ENCODE data around the gene OR51V1. TPM values are rescaled to one million over a fixed set of nuclear protein-coding genes. Genes with fewer than 3 reads are reported as not detected.

The OR51V1 gene
- total and polyA plus RNA-seq, 10 of the 15 experiments (the other 5 are each of a cell fraction or from before 2014, with no cell fraction given) = not detected

GRCh38 chr11:5151713-5152153 is 48.7 kb downstream of the OR51V1 start:
- Histone ChIP-seq H3K9me3 (replicated peaks; ENCODE audit: control insufficient read depth, insufficient read depth, low read length) (no peaks in the 10 kb centered on the region), H3K4me1 (ENCODE audit: control insufficient read depth, insufficient read depth, low read length) (no peaks in the 10 kb centered on the region), H3K79me2 (ENCODE audit: control insufficient read depth, insufficient read depth, low read length) (no peaks in the 10 kb centered on the region), H3K9ac (ENCODE audit: control insufficient read depth, insufficient read depth, low read length) (no peak overlapping the region), H3K4me3 (no peak overlapping the region), H3K36me3 (ENCODE audit: control insufficient read depth in 2 of 2, insufficient read depth in 2 of 2, low read length in 1 of 2) (no peaks in the 10 kb centered on the region), H3K27ac (ENCODE audit: control insufficient read depth, insufficient read depth) (no peak overlapping the region), H3K27me3 (replicated peaks in 1 of 2; ENCODE audit: control insufficient read depth in 2 of 2, insufficient read depth in 2 of 2, low read length in 1 of 2) (no peaks in the 10 kb centered on the region), H3K4me2 (ENCODE audit: control insufficient read depth, insufficient read depth) (no peak overlapping the region), H2AFZ (ENCODE audit: control insufficient read depth, low read depth, low read length) (no peak overlapping the region), H4K20me1 (ENCODE audit: control insufficient read depth, insufficient read depth) (no peaks in the 10 kb centered on the region)
- DNase-seq (ENCODE audit: low read depth, low spot score) = no peak
- intact Hi-C loops (cut with micrococcal nuclease; ENCODE audit: unreplicated experiment) = no loop called here
- whole genome bisulfite sequencing (ENCODE audit: insufficient coverage, insufficient replicate concordance, low lambda C conversion rate, missing lambda C conversion rate) = 24% methylated on average over 3 of the region's 3 CpGs
- TF ChIP-seq SRF (IDR thresholded peaks at IDR 0.05; ENCODE audit: low read depth in 2 of 2, low read length in 2 of 2) = no peak
- TF ChIP-seq FOXK2 (IDR thresholded peaks at IDR 0.05) = no peak
- TF ChIP-seq POLR2A (IDR thresholded peaks at IDR 0.05; ENCODE audit: low read depth, low read length) = no peak
- TF ChIP-seq SKIL (IDR thresholded peaks at IDR 0.05; ENCODE audit: low read depth, poor library complexity, severe bottlenecking) = no peak
- TF ChIP-seq ZNF687 (IDR thresholded peaks at IDR 0.05) = no peak
- TF ChIP-seq BCLAF1 (IDR thresholded peaks at IDR 0.05) = no peak
- no peak for TF ChIP-seq YY1 (IDR thresholded peaks at IDR 0.05; ENCODE audit: low read depth, low read length)
- TF ChIP-seq SMARCA5 (IDR thresholded peaks at IDR 0.05) = no peak
- TF ChIP-seq MEF2B (IDR thresholded peaks at IDR 0.05; ENCODE audit: partially characterized antibody, poor library complexity, severe bottlenecking) = no peak
- no peak for TF ChIP-seq JUND (IDR thresholded peaks at IDR 0.05; ENCODE audit: low read depth, low read length)
- TF ChIP-seq NFYB (IDR thresholded peaks at IDR 0.05; ENCODE audit: insufficient read depth, low read depth, low read length) = no peak
- ChIA-PET SMC1A (ENCODE audit: uncharacterized antibody, unreplicated experiment) (no interaction called here), CTCF (no interaction called here), RAD21 (ENCODE audit: unreplicated experiment) (no interaction called here), POLR2A (no interaction called here)
- ATAC-seq = no peak
- in situ Hi-C loops (cut with MboI) = no loop called here
- FAIRE-seq = no peak
- no TSS peak for BruUV-seq (replicated peaks)
